Lower lobe of right lung (tissue), 2 donors: Measurements from ENCODE around the gene XPO1. TPM values are rescaled to one million over a fixed set of nuclear protein-coding genes. Genes with fewer than 3 reads are reported as not detected.
"Not testable (repeated sequence)": the region's sequence is repeated elsewhere in the genome, so short reads cannot be mapped to it uniquely, and the experiment has no call there.

Experiments
- ATAC-seq, 2 donors: fragments of 200-7000 bp; cut with Tn5 transposase; one replicate each; pipeline ENCODE4 v1.9.1; 2020 to 2022; ENCODE audit warnings: mild to moderate bottlenecking in 2 of 2, moderate library complexity in 2 of 2
- DNase-seq: peaks from one replicate; pipeline ENCODE4 v3.0.0-alpha.2; 2020
- H3K27ac ChIP-seq: fragments of 200-600 bp; one replicate; pipeline ENCODE4 v1.8.0; 2022
- H3K27me3 ChIP-seq: fragments of 200-600 bp; one replicate; pipeline ENCODE4 v1.8.0; 2022; ENCODE audit warnings: low read depth
- H3K36me3 ChIP-seq: fragments of 200-600 bp; one replicate; pipeline ENCODE4 v1.8.0; 2022; ENCODE audit warnings: mild to moderate bottlenecking
- H3K4me1 ChIP-seq: fragments of 200-600 bp; one replicate; pipeline ENCODE4 v1.8.0; 2022
- H3K4me3 ChIP-seq: fragments of 200-600 bp; one replicate; pipeline ENCODE4 v1.8.0; 2022; ENCODE audit warnings: mild to moderate bottlenecking
- H3K9me3 ChIP-seq: fragments of 200-600 bp; one replicate; pipeline ENCODE4 v1.8.0; 2022
- CTCF ChIP-seq: fragments of 200-600 bp; IDR thresholded peaks from one replicate; pipeline ENCODE4 v1.8.0; 2022; ENCODE audit warnings: antibody characterized with exemption, mild to moderate bottlenecking
- intact Hi-C: fragments of 100-400 bp; cut with DNase I; formaldehyde crosslinking; loops from one replicate; pipeline ENCODE4 v1.11.0; 2022
- long read RNA-seq: library from polyadenylated mRNA; unstranded; transcript quantifications from one replicate; pipeline ENCODE4 v2.0.0, GENCODE V29; 2021
- total RNA-seq: library from RNA; stranded (reverse); fragmentation: NEBNext Ultra II Directional; extraction: Animal tissue kit (Norgen Biotek cat#: 25700); gene quantifications from one replicate; pipeline ENCODE4 v1.2.1, GENCODE V29; 2021
- donor health status: DM: no; HTN: yes; CAD: no; lungs with severe emphysema.

Gene XPO1, protein sequence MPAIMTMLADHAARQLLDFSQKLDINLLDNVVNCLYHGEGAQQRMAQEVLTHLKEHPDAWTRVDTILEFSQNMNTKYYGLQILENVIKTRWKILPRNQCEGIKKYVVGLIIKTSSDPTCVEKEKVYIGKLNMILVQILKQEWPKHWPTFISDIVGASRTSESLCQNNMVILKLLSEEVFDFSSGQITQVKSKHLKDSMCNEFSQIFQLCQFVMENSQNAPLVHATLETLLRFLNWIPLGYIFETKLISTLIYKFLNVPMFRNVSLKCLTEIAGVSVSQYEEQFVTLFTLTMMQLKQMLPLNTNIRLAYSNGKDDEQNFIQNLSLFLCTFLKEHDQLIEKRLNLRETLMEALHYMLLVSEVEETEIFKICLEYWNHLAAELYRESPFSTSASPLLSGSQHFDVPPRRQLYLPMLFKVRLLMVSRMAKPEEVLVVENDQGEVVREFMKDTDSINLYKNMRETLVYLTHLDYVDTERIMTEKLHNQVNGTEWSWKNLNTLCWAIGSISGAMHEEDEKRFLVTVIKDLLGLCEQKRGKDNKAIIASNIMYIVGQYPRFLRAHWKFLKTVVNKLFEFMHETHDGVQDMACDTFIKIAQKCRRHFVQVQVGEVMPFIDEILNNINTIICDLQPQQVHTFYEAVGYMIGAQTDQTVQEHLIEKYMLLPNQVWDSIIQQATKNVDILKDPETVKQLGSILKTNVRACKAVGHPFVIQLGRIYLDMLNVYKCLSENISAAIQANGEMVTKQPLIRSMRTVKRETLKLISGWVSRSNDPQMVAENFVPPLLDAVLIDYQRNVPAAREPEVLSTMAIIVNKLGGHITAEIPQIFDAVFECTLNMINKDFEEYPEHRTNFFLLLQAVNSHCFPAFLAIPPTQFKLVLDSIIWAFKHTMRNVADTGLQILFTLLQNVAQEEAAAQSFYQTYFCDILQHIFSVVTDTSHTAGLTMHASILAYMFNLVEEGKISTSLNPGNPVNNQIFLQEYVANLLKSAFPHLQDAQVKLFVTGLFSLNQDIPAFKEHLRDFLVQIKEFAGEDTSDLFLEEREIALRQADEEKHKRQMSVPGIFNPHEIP (N-terminal part only)
- 111 TPM for total RNA-seq
- long read RNA-seq, full-length matches to known transcripts, result 76 of 114 reads
- long read RNA-seq, partial matches to known transcripts, result 9 of 114 reads
- long read RNA-seq, other reads (novel, unspliced or antisense), result 29 of 114 reads

- intact Hi-C loops, result no loop called here
- ATAC-seq, result peak; percentile 97
- no peaks in the 10 kb centered on the region for H3K36me3 ChIP-seq
These were observed at the start of gene XPO1 for GRCh38 chr2:61538200-61538919. Gene XPO1, minus strand, starts transcription at chr2:61538356. Its CDS starts 4,459 bp downstream, at chr2:61533897.

GRCh38 chr2:61586928-61587327 lies 48.8 kb upstream of the XPO1 start:
- H3K27ac ChIP-seq, H3K4me3 ChIP-seq, H3K27me3 ChIP-seq, intact Hi-C loops, H3K9me3 ChIP-seq, ATAC-seq, H3K4me1 ChIP-seq, DNase-seq, H3K36me3 ChIP-seq: not testable (repeated sequence)

More at GRCh38 chr2:61538200-61538919, at the start of gene XPO1:
- no peaks in the 10 kb centered on the region for H3K27me3 ChIP-seq
- peak within 1 kb of the TSS; percentile 96 for H3K27ac ChIP-seq
- no peak for TF ChIP-seq CTCF
- DNase-seq, result peak; percentile 100
- H3K9me3 ChIP-seq, result no peaks in the 10 kb centered on the region
- H3K4me3 ChIP-seq, result peak within 1 kb of the TSS; percentile 69
- peaks cover 34% of the 10 kb centered on the region for H3K4me1 ChIP-seq

GRCh38 chr2:61585383-61585782 lies 47.2 kb upstream of the XPO1 start:
- no peak for DNase-seq
- Histone ChIP-seq H3K27ac (no peak overlapping the region), H3K27me3 (no peaks in the 10 kb centered on the region), H3K4me3 (no peak overlapping the region), H3K9me3 (no peaks in the 10 kb centered on the region), H3K4me1 (no peaks in the 10 kb centered on the region), H3K36me3 (no peaks in the 10 kb centered on the region)
- intact Hi-C loops, result no loop called here
- TF ChIP-seq CTCF, result no peak
- no peak for ATAC-seq

DNA sequence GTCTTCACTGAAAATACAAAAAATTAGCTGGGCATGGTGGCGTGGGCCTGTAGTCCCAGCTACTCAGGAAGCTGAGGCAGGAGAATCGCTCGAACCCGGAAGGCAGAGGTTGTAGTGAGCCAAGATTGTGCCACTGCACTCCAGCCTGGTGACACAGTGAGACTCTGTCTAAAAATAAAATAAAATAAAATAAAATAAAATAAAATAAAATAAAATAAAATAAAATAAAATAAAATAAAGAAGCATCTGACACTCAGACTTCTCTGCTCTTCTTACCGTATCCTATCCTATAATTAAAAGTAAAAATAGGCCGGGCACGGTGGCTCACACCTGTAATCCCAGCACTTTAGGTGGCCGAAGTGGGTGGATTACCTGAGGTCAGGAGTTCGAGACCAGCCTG lies 46.2 kb upstream of the XPO1 start:
- intact Hi-C loops, H3K9me3 ChIP-seq, H3K27me3 ChIP-seq, H3K4me1 ChIP-seq, H3K27ac ChIP-seq, H3K36me3 ChIP-seq, ATAC-seq, H3K4me3 ChIP-seq, DNase-seq: not testable (repeated sequence)

- no peak overlapping the region for H3K4me3 ChIP-seq
- H3K36me3 ChIP-seq, result no peaks in the 10 kb centered on the region
- no peaks in the 10 kb centered on the region for H3K27me3 ChIP-seq
- intact Hi-C loops, result no loop called here
- ATAC-seq, result no peak
- no peak overlapping the region for H3K27ac ChIP-seq
- no peaks in the 10 kb centered on the region for H3K9me3 ChIP-seq
- no peak for DNase-seq
- H3K4me1 ChIP-seq, result no peaks in the 10 kb centered on the region
- TF ChIP-seq CTCF, result no peak
These were observed 44.0 kb upstream of the XPO1 start for GRCh38 chr2:61582165-61582564.

DNA sequence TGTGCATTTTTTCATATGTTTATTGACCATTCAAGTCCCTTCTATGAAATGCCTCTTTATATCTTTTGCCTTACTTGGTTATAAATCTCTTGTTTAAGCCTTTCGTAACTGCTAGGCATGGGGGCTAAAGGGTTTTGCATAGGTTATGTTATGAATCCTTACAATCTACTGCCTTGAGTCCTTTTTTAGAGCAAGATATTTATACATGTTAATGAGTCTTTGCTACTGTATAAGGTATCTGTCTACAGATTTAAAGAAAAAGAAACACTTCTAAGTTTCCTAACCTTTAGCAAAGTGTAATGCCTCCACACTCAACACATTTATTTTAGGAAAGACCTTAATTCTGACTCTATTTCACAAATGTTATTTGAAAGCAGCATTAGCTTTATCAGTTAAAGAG lies 43.6 kb upstream of the XPO1 start:
- DNase-seq (no peak), ATAC-seq (no peak)
- intact Hi-C loops, result no loop called here
- H3K27me3 ChIP-seq, result no peaks in the 10 kb centered on the region
- H3K9me3 ChIP-seq, result no peaks in the 10 kb centered on the region
- TF ChIP-seq CTCF, result no peak
- H3K4me3 ChIP-seq, result no peak overlapping the region
- H3K4me1 ChIP-seq, result no peaks in the 10 kb centered on the region
- H3K36me3 ChIP-seq, result no peaks in the 10 kb centered on the region
- H3K27ac ChIP-seq, result no peak overlapping the region
